HepG2 (cell line): ENCODE data around the gene B3GNT7. TPM values are rescaled to one million over a fixed set of nuclear protein-coding genes. Genes with fewer than 3 reads are reported as not detected.

Experiments
- EP300 ChIP-seq, 3 experiments: sonication (generic) in 1 of 3; formaldehyde crosslinking in 1 of 3; IDR thresholded peaks; 2 replicates each; pipeline versions ENCODE4 v1.5.1 to v1.6.1; 2011 to 2020; ENCODE audit warnings: low read depth in 2 of 3, low read length in 2 of 3, borderline replicate concordance in 1 of 3, improper control_type of control experiment in 1 of 3, mild to moderate bottlenecking in 1 of 3, missing genetic modification reagents in 1 of 3, moderate library complexity in 1 of 3
- HES4 ChIP-seq: sonication (generic); formaldehyde crosslinking; IDR thresholded peaks from 2 replicates; pipeline ENCODE4 v1.9.0; 2021; ENCODE audit warnings: mild to moderate bottlenecking, missing genetic modification reagents, borderline replicate concordance
- HMG20A ChIP-seq: IDR thresholded peaks from 2 replicates; pipeline ENCODE4 v1.6.1; 2016; ENCODE audit warnings: borderline replicate concordance
- HNF4A ChIP-seq: sonication (generic); formaldehyde crosslinking; IDR thresholded peaks from 2 replicates; pipeline ENCODE4 v1.4.0; 2020; ENCODE audit warnings: missing genetic modification reagents
- HOXA9 ChIP-seq: sonication (generic); formaldehyde crosslinking; IDR thresholded peaks from 2 replicates; pipeline ENCODE4 v1.8.1; 2022; ENCODE audit warnings: missing genetic modification reagents, mild to moderate bottlenecking, moderate library complexity, borderline replicate concordance
- IRF2 ChIP-seq: IDR thresholded peaks from 2 replicates; pipeline ENCODE4 v1.6.1; 2018; ENCODE audit warnings: missing genetic modification reagents, missing compliant biosample characterization
- MED1 ChIP-seq: sonication (generic); formaldehyde crosslinking; IDR thresholded peaks from 2 replicates; pipeline ENCODE4 v1.4.0; 2020; ENCODE audit warnings: missing genetic modification reagents
- MIER3 ChIP-seq: IDR thresholded peaks from 2 replicates; pipeline ENCODE4 v1.6.1; 2016; ENCODE audit warnings: missing compliant biosample characterization, borderline replicate concordance
- RCOR2 ChIP-seq: IDR thresholded peaks from 2 replicates; pipeline ENCODE4 v1.6.1; 2016; ENCODE audit warnings: missing biosample characterization, missing genetic modification reagents
- SIN3A ChIP-seq: IDR thresholded peaks from 2 replicates; pipeline ENCODE4 v1.6.1; 2011; ENCODE audit warnings: low read depth, mild to moderate bottlenecking, control low read depth, low read length, borderline replicate concordance
- SIX1 ChIP-seq: sonication (generic); formaldehyde crosslinking; IDR thresholded peaks from 2 replicates; pipeline ENCODE4 v1.4.0; 2020; ENCODE audit warnings: missing genetic modification reagents, borderline replicate concordance
- TOE1 ChIP-seq: sonication (generic); formaldehyde crosslinking; IDR thresholded peaks from 2 replicates; pipeline ENCODE4 v1.4.0; 2020; ENCODE audit warnings: mild to moderate bottlenecking, missing genetic modification reagents
- ZNF230 ChIP-seq: sonication (generic); formaldehyde crosslinking; IDR thresholded peaks from 2 replicates; pipeline ENCODE4 v1.4.0; 2020; ENCODE audit warnings: mild to moderate bottlenecking, missing genetic modification reagents
- polyA plus RNA-seq, 8 experiments: library from polyadenylated mRNA; depleted of rRNA in 3 of 8; stranded (reverse) in 7 of 8; unstranded in 1 of 8; fragments of >200 nt; fragmentation: Illumina TruSeq in 4 of 8; extraction: Trizol in 4 of 8; gene quantifications; 2 replicates each; pipeline versions ENCODE4 v1.2.1 to v1.2.3, GENCODE V29; 2011 to 2016; ENCODE audit warnings: low read depth in 4 of 8, missing spikeins in 1 of 8, mixed read lengths in 1 of 8; ENCODE audit not compliant: insufficient read depth in 1 of 8
- total RNA-seq, 5 experiments: library from RNA; depleted of rRNA; stranded (reverse); fragments of >200 nt; fragmentation: Illumina TruSeq; extraction: Trizol; gene quantifications; 2 replicates each; pipeline ENCODE4 v1.2.3, GENCODE V29; 2016; ENCODE audit warnings: low read depth in 1 of 5
- TF ChIP-seq, protein P1 (sequence below): sonication (generic); formaldehyde crosslinking; IDR thresholded peaks from 2 replicates; pipeline ENCODE4 v1.4.0; 2020; ENCODE audit warnings: low read depth, missing genetic modification reagents
- TF ChIP-seq, protein P2 (sequence below): sonication (generic); formaldehyde crosslinking; IDR thresholded peaks from 2 replicates; pipeline ENCODE4 v1.4.0; 2020; ENCODE audit warnings: missing genetic modification reagents, borderline replicate concordance
- TF ChIP-seq, protein P3 (sequence below): IDR thresholded peaks from 2 replicates; pipeline ENCODE4 v1.6.1; 2016
- TF ChIP-seq, protein P4 (sequence below): IDR thresholded peaks from 2 replicates; pipeline ENCODE4 v1.6.1; 2012; ENCODE audit warnings: inconsistent platforms
- TF ChIP-seq, protein P5 (sequence below): sonication (generic); formaldehyde crosslinking; IDR thresholded peaks from 2 replicates; pipeline ENCODE4 v1.4.0; 2020; ENCODE audit warnings: missing genetic modification reagents

The B3GNT7 gene
- total and polyA plus RNA-seq, 2 of the 13 experiments (the other 11 are each of a cell fraction or from before 2014, with no cell fraction given) = 0.04 to 0.24 TPM

DNA sequence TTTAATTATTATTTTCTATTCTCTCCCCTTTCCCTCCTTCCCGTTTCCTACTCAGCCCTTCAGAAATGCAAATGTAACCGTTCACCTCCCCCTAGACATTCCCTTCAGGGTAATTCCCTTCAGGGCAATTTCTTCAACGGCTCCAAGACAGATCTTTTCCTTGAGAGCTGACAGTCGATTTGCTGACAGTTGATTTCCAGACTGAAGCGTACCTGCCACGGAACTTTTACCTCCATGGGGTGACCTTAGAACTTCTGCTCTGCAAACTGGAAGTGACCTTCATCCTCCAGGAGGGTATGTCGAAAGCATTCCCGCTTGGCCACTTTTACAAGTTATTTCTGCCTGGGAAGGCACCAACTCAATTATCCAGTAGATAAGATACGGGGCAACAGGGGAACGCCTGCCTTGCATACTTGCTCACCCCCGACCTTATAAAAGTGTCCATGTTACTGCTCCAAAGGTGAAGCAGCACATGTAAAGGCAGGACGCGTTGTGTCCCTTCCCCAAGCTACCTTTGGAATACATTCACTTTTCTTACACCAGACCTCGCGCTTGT is 18.5 kb downstream of the B3GNT7 start (continued):
- TF ChIP-seq, protein P1, sequence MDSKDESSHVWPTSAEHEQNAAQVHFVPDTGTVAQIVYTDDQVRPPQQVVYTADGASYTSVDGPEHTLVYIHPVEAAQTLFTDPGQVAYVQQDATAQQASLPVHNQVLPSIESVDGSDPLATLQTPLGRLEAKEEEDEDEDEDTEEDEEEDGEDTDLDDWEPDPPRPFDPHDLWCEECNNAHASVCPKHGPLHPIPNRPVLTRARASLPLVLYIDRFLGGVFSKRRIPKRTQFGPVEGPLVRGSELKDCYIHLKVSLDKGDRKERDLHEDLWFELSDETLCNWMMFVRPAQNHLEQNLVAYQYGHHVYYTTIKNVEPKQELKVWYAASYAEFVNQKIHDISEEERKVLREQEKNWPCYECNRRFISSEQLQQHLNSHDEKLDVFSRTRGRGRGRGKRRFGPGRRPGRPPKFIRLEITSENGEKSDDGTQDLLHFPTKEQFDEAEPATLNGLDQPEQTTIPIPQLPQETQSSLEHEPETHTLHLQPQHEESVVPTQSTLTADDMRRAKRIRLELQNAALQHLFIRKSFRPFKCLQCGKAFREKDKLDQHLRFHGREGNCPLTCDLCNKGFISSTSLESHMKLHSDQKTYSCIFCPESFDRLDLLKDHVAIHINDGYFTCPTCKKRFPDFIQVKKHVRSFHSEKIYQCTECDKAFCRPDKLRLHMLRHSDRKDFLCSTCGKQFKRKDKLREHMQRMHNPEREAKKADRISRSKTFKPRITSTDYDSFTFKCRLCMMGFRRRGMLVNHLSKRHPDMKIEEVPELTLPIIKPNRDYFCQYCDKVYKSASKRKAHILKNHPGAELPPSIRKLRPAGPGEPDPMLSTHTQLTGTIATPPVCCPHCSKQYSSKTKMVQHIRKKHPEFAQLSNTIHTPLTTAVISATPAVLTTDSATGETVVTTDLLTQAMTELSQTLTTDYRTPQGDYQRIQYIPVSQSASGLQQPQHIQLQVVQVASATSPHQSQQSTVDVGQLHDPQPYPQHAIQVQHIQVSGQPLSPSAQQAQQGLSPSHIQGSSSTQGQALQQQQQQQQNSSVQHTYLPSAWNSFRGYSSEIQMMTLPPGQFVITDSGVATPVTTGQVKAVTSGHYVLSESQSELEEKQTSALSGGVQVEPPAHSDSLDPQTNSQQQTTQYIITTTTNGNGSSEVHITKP (CRISPR knock-in tag) = peak; percentile 53; the same call in 1 of the 2 replicates
- 0 out of 2 replicates have a peak, but pooled peaks have one; percentile 14 for TF ChIP-seq MED1
- TF ChIP-seq, protein P2, sequence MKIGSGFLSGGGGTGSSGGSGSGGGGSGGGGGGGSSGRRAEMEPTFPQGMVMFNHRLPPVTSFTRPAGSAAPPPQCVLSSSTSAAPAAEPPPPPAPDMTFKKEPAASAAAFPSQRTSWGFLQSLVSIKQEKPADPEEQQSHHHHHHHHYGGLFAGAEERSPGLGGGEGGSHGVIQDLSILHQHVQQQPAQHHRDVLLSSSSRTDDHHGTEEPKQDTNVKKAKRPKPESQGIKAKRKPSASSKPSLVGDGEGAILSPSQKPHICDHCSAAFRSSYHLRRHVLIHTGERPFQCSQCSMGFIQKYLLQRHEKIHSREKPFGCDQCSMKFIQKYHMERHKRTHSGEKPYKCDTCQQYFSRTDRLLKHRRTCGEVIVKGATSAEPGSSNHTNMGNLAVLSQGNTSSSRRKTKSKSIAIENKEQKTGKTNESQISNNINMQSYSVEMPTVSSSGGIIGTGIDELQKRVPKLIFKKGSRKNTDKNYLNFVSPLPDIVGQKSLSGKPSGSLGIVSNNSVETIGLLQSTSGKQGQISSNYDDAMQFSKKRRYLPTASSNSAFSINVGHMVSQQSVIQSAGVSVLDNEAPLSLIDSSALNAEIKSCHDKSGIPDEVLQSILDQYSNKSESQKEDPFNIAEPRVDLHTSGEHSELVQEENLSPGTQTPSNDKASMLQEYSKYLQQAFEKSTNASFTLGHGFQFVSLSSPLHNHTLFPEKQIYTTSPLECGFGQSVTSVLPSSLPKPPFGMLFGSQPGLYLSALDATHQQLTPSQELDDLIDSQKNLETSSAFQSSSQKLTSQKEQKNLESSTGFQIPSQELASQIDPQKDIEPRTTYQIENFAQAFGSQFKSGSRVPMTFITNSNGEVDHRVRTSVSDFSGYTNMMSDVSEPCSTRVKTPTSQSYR (CRISPR knock-in tag) = peak; percentile 9; the same call in 1 of the 2 replicates
- TF ChIP-seq, protein P3, sequence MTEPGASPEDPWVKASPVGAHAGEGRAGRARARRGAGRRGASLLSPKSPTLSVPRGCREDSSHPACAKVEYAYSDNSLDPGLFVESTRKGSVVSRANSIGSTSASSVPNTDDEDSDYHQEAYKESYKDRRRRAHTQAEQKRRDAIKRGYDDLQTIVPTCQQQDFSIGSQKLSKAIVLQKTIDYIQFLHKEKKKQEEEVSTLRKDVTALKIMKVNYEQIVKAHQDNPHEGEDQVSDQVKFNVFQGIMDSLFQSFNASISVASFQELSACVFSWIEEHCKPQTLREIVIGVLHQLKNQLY (CRISPR knock-in tag) = peak; percentile 23; the same call in 1 of the 2 replicates
- TF ChIP-seq IRF2 (CRISPR knock-in tag) = peak; percentile 49; the same call in 1 of the 2 replicates
- TF ChIP-seq SIX1 (CRISPR knock-in tag) = peak; percentile 30; the same call in 1 of the 2 replicates
- TF ChIP-seq, protein P4, sequence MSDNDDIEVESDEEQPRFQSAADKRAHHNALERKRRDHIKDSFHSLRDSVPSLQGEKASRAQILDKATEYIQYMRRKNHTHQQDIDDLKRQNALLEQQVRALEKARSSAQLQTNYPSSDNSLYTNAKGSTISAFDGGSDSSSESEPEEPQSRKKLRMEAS = peak; percentile 53
- TF ChIP-seq EP300 (IDR thresholded peaks at IDR 0.05; ENCODE audit: low read depth in 2 of 2, low read length in 2 of 2) = peak in 1 of 2 experiments; percentile 44; a peak in 1 of 4 replicates
- TF ChIP-seq EP300 (CRISPR knock-in tag; IDR thresholded peaks at IDR 0.05; ENCODE audit: borderline replicate concordance) = no peak
- TF ChIP-seq HMG20A = peak; percentile 56; the same call in 1 of the 2 replicates
- TF ChIP-seq SIN3A = no peak
- peak; percentile 76; the same call in 1 of the 2 replicates for TF ChIP-seq TOE1
- TF ChIP-seq HES4 = no peak
- peak; percentile 95 for TF ChIP-seq HNF4A (CRISPR knock-in tag)
- no peak for TF ChIP-seq MIER3 (CRISPR knock-in tag)
- peak; percentile 65 for TF ChIP-seq RCOR2 (CRISPR knock-in tag)
- TF ChIP-seq, protein P5, sequence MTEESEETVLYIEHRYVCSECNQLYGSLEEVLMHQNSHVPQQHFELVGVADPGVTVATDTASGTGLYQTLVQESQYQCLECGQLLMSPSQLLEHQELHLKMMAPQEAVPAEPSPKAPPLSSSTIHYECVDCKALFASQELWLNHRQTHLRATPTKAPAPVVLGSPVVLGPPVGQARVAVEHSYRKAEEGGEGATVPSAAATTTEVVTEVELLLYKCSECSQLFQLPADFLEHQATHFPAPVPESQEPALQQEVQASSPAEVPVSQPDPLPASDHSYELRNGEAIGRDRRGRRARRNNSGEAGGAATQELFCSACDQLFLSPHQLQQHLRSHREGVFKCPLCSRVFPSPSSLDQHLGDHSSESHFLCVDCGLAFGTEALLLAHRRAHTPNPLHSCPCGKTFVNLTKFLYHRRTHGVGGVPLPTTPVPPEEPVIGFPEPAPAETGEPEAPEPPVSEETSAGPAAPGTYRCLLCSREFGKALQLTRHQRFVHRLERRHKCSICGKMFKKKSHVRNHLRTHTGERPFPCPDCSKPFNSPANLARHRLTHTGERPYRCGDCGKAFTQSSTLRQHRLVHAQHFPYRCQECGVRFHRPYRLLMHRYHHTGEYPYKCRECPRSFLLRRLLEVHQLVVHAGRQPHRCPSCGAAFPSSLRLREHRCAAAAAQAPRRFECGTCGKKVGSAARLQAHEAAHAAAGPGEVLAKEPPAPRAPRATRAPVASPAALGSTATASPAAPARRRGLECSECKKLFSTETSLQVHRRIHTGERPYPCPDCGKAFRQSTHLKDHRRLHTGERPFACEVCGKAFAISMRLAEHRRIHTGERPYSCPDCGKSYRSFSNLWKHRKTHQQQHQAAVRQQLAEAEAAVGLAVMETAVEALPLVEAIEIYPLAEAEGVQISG (CRISPR knock-in tag) = 0 out of 2 replicates have a peak, but pooled peaks have one; percentile 21
- no peak for TF ChIP-seq ZNF230
- no peak for TF ChIP-seq HOXA9 (CRISPR knock-in tag)
